HUDEP-2 (cell line): ENCODE results near the gene LRRC27.
"Not testable (repeated sequence)": the region's sequence is repeated elsewhere in the genome, so short reads cannot be mapped to it uniquely, and the experiment has no call there.

Experiments used
- DNase-seq, 76 experiments: peaks; one replicate each; lab custom pipeline; 2025; ENCODE audit not compliant: unreplicated experiment in 76 of 76; lab: John Stamatoyannopoulos, UW

Gene LRRC27

GRCh38 chr10:132386419-132386831 lies 54.4 kb downstream of the LRRC27 start:
- DNase-seq: no peak

GRCh38 chr10:132386896-132387295 lies 54.9 kb downstream of the LRRC27 start:
- not testable (repeated sequence) for DNase-seq

GRCh38 chr10:132387764-132388210 lies 55.8 kb downstream of the LRRC27 start:
- DNase-seq: peak in 38 of 76 experiments; percentile 3 to 51 (median 20)

- DNase-seq: no peak
Observed at GRCh38 chr10:132388891-132389432, 57.0 kb downstream of the LRRC27 start.

GRCh38 chr10:132389433-132390169 lies 57.6 kb downstream of the LRRC27 start:
- DNase-seq: no peak

- DNase-seq: no peak
Observed at GRCh38 chr10:132390170-132390920, 58.4 kb downstream of the LRRC27 start.

- DNase-seq: no peak
Observed at GRCh38 chr10:132390921-132391675, 59.1 kb downstream of the LRRC27 start.

- no peak for DNase-seq
Observed at GRCh38 chr10:132391676-132392020, 59.7 kb downstream of the LRRC27 start.

GRCh38 chr10:132392184-132392800 lies 60.3 kb downstream of the LRRC27 start:
- DNase-seq: no peak

GRCh38 chr10:132392811-132393694 lies 61.1 kb downstream of the LRRC27 start:
- DNase-seq: no peak

- no peak for DNase-seq
Observed at GRCh38 chr10:132393695-132394181, 61.7 kb downstream of the LRRC27 start.

GRCh38 chr10:132394201-132394811 lies 62.3 kb downstream of the LRRC27 start:
- DNase-seq: no peak

- DNase-seq: no peak
Observed at GRCh38 chr10:132394936-132395703, 63.1 kb downstream of the LRRC27 start.

- DNase-seq: peak in 1 of 76 experiments; percentile 29
Observed at GRCh38 chr10:132395704-132396493, 63.9 kb downstream of the LRRC27 start.

GRCh38 chr10:132396494-132397035 lies 64.6 kb downstream of the LRRC27 start:
- DNase-seq: peak in 4 of 76 experiments; percentile 11 to 36 (median 19)

- DNase-seq: no peak
Observed at GRCh38 chr10:132397036-132397541, 65.1 kb downstream of the LRRC27 start, which contains the start of gene PWWP2B. Gene PWWP2B (plus strand): TSS chr10:132397200. CDS start chr10:132397227, 27 bp downstream.
